Omental fat pad (tissue), 4 donors: Measurements from ENCODE around the gene MAPKAPK2. TPM values are rescaled to one million over a fixed set of nuclear protein-coding genes. Genes with fewer than 3 reads are reported as not detected.

ENCODE experiments used
- ATAC-seq: fragments of 150-250 bp; one replicate; pipeline ENCODE4 v1.9.1; 2016; ENCODE audit warnings: mild to moderate bottlenecking, moderate library complexity; ENCODE audit not compliant: low FRiP score
- DNase-seq: peaks from one replicate; pipeline ENCODE4 v3.0.0-alpha.2; 2019; ENCODE audit warnings: low spot score
- CTCF ChIP-seq, 3 donors: fragments of 450-650 bp; IDR thresholded peaks; one replicate each; pipeline ENCODE4 v1.5.1; 2016 to 2017; ENCODE audit warnings: antibody characterized with exemption in 3 of 3, mild to moderate bottlenecking in 3 of 3, moderate library complexity in 2 of 3
- total RNA-seq, 4 donors: library from RNA; depleted of rRNA; stranded (reverse); fragments of >200 nt; gene quantifications; one replicate each; pipeline ENCODE4 v1.1.0, GENCODE V29; 2016

MAPKAPK2 gene
- total RNA-seq, 4 donors from 2014 or later = 52.0 to 151 (median 79.9) TPM

DNA sequence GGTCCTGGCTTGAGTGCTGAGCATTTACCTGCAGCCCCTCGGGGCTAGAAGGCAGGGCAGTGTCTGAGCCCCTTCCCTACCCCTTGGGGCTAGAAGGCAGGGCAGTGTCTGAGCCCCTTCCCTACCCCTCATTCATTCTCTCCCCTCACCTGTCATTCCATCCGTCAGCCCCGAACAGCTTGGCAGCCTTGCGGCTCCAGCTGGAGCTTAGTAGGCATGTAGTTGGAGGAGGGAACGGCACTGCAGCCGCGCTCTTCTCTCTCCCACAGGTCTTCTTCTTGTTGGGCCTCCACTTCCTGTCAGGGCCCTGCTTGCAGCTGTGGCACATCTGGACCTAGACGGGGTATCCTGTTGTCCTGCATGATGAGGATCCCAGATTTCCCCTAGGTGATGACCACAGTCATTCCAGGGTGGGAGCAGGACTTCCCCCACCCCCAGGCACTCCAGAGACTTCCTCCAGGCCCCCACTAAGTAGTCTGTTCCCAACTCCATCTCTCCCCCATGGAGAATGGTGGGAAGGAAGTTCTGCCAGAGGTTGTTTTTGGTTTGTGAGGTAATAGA lies 22.2 kb downstream of the MAPKAPK2 start:
- DNase-seq = no peak
- ATAC-seq = no peak
- no peak for TF ChIP-seq CTCF (IDR thresholded peaks at IDR 0.05)

GRCh38 chr1:206708058-206708457 lies 23.4 kb downstream of the MAPKAPK2 start:
- DNase-seq (no peak), ATAC-seq (no peak)
- TF ChIP-seq CTCF (IDR thresholded peaks at IDR 0.05) = no peak

DNA sequence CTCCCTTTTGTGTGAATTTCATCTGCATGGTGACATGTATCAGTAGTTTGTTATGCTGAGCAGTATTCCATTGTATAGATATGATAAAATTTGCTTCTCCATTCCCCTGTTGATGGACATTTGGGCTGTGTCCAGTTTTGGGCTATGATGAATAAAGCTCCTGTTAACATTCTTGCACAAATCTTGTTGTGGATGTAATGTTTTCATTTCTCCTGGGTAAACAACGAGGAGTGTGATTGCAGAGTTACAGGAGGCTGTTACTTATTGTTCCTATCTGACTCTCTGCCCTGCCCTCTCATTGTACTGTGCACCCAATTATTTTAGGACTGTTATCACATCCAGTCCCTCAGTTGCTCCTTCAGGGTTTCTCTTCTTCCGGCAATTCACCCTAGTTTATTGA lies 24.2 kb downstream of the MAPKAPK2 start:
- DNase-seq (no peak), ATAC-seq (no peak)
- TF ChIP-seq CTCF (IDR thresholded peaks at IDR 0.05) = no peak

GRCh38 chr1:206709322-206709721 lies 24.6 kb downstream of the MAPKAPK2 start:
- DNase-seq (no peak), ATAC-seq (no peak)
- TF ChIP-seq CTCF (IDR thresholded peaks at IDR 0.05) = no peak

- ATAC-seq (no peak), DNase-seq (no peak)
- TF ChIP-seq CTCF (IDR thresholded peaks at IDR 0.05) = no peak
These were observed 25.2 kb downstream of the MAPKAPK2 start for GRCh38 chr1:206709772-206710459.

- DNase-seq (no peak), ATAC-seq (no peak)
- TF ChIP-seq CTCF (IDR thresholded peaks at IDR 0.05) = no peak
These were observed 25.7 kb downstream of the MAPKAPK2 start for GRCh38 chr1:206710460-206710823.

DNA sequence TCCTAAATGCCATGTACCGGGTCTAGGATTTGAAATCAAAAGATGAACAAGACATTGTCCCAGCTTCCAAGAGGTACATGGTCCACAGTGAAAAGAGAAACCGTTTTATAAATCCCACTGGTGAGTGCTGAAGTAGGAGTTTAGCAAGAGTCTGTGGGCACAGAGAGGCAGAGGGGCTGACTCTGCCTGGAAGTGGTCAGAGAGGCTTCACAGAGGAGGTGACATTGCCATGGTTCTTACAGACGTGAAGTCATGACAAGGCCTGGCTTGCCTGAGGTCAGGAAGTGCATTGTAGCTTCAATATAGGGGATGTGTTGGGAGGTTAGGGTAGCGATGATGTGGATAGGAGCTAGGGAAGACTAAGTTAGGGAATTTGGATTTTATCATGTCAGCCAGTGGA lies 28.4 kb downstream of the MAPKAPK2 start:
- no peak for TF ChIP-seq CTCF (IDR thresholded peaks at IDR 0.05)
- no peak for ATAC-seq
- no peak for DNase-seq
